ENCODE results near the gene NFATC3.

NFATC3 gene

GRCh38 chr16:68190736-68191510, 105.8 kb downstream of the NFATC3 start:
- no peak for FAIRE-seq

GRCh38 chr16:68194251-68194650, 109.1 kb downstream of the NFATC3 start:
- no peak for FAIRE-seq

- no peak for FAIRE-seq
These were observed 112.1 kb downstream of the NFATC3 start for GRCh38 chr16:68197250-68197649.

GRCh38 chr16:68200088-68200783, 115.1 kb downstream of the NFATC3 start:
- FAIRE-seq = no peak

GRCh38 chr16:68202091-68202519, 116.9 kb downstream of the NFATC3 start:
- FAIRE-seq = no peak

GRCh38 chr16:68206245-68206644, 121.1 kb downstream of the NFATC3 start:
- FAIRE-seq = no peak

GRCh38 chr16:68214726-68215125, 129.6 kb downstream of the NFATC3 start:
- no peak for FAIRE-seq

GRCh38 chr16:68215302-68215701, 130.1 kb downstream of the NFATC3 start:
- no peak for FAIRE-seq

GRCh38 chr16:68216240-68216639, 131.1 kb downstream of the NFATC3 start:
- no peak for FAIRE-seq

- FAIRE-seq = no peak
These were observed 132.3 kb downstream of the NFATC3 start for GRCh38 chr16:68217506-68217905.

- no peak for FAIRE-seq
These were observed 134.7 kb downstream of the NFATC3 start for GRCh38 chr16:68219725-68220351.

- no peak for FAIRE-seq
These were observed 137.9 kb downstream of the NFATC3 start for GRCh38 chr16:68223072-68223471.

- no peak for FAIRE-seq
These were observed 140.9 kb downstream of the NFATC3 start for GRCh38 chr16:68226116-68226515.

GRCh38 chr16:68227183-68227793, 142.1 kb downstream of the NFATC3 start:
- no peak for FAIRE-seq

- no peak for FAIRE-seq
These were observed 142.8 kb downstream of the NFATC3 start for GRCh38 chr16:68227850-68228553.

GRCh38 chr16:68228652-68229051, 143.5 kb downstream of the NFATC3 start:
- no peak for FAIRE-seq

GRCh38 chr16:68229431-68230175, 144.4 kb downstream of the NFATC3 start:
- FAIRE-seq = no peak

- FAIRE-seq = no peak
These were observed 145.0 kb downstream of the NFATC3 start for GRCh38 chr16:68230176-68230571.

- no peak for FAIRE-seq
These were observed 145.8 kb downstream of the NFATC3 start for GRCh38 chr16:68230956-68231355.

GRCh38 chr16:68231384-68232136, 146.4 kb downstream of the NFATC3 start:
- FAIRE-seq = no peak

GRCh38 chr16:68232335-68232734, 147.2 kb downstream of the NFATC3 start:
- no peak for FAIRE-seq

All from endometrium (tissue), 2 donors.